GM23248 (cell line): ENCODE results near the gene SNX20.

ENCODE experiments used
- EZH2 ChIP-seq: fragments of 200-600 bp; sonication (generic); IDR thresholded peaks from 2 replicates; pipeline ENCODE4 v1.6.1; 2018; ENCODE audit warnings: antibody characterized with exemption, mild to moderate bottlenecking; ENCODE audit not compliant: insufficient read depth, poor library complexity, severe bottlenecking
- EZH2phosphoT487 ChIP-seq: fragments of 200-600 bp; sonication (generic); IDR thresholded peaks from 2 replicates; pipeline ENCODE4 v1.6.1; 2018; ENCODE audit warnings: antibody characterized with exemption, moderate library complexity, mild to moderate bottlenecking, low read depth; ENCODE audit not compliant: insufficient read depth

GRCh38 chr16:50696126-50696525, 15.0 kb upstream of the SNX20 start:
- TF ChIP-seq EZH2 (no peak), EZH2phosphoT487 (no peak)
